ELR (cell line): ENCODE data around the gene KATNB1.
"Not testable (repeated sequence)": the region's sequence is repeated elsewhere in the genome, so short reads cannot be mapped to it uniquely, and the experiment has no call there.

ENCODE experiments used
- DNase-seq: peaks from one replicate; pipeline ENCODE4 v3.0.0-alpha.2; 2015; ENCODE audit warnings: low read depth

The KATNB1 gene

DNA sequence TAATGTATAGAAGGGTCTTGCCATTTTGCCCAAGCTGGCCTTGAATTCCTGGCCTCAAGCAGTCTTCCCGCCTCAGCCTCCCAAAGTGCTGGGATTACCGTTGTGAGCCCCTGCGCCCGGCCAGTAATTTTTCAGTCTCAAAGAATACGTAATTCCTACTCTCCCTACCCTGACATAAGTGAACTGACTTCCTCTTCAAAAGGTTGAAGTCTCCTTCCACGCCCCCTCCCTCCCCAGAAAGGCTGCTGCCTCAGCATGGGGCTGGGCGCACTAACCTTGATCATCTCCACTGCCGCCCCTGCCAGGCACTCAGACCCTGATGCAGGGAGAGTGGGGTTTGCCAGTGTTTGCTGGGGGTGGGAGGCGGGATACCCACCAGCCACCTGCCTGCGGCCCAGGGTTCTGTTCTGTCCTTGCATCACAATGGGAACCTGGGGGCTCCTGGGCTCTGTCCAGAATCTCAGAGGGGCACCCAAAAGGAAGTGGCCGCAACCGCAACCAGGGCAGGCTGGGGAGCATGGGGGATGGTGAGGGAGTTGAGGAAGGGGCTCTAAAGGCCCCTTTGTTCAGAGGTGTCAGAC, 39.2 kb downstream of the KATNB1 start:
- no peak for DNase-seq

DNA sequence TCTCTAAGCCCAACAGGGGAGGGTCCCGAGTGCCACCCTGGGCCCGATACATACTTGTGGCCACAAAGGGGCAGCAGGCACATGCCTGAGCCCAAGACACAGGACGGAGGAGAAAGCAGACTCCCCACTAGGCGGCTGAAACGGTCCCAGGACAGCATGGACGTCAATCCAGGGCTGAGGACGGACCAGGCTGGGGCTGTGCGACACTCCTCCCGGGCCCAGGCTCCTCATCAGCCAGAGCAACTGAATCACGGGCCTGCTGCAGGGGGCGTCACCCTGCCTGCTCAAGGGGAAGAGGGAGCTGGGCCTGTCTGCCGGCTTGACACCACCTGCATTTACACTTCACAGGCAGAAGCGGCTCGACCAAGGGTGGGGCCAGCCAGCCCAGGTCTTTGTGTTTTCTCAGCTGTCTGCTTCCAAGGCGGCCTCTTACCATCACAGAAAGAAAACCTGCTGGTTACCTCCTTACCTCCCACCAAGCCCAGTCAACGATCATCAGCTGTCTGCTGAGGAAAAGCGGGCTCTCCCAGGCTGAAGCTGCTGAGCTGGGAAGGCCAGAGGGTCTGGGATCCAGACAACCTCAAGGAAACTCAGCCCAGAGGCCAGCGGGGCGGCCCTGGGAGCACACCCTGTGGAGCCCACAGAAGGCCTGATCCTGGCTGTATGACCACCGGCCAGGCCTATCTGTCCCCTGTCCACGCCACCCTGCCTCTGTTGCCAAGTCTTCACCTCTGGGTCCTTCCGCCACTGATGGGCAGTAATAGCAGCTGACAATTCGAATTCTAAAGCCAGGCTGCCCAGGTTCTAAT, 40.3 kb downstream of the KATNB1 start:
- peak; percentile 24 for DNase-seq

DNA sequence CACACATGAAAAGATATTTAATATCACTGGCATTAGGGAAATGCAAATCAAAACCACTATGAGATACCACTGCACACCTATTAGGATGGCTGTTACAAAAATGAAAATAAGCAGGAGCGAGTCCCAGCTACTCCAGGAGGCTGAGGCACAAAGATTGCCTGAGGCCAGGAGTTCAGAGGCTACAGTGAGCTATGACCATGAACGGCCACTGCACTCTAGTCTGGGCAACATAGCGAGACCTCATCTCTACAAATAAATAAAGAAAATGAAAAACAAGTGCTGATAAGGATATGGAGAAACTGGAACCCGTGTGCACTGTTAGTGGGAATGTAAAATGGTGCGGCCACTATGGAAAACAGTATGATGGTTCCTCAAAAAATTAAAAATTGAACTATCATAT, 43.1 kb downstream of the KATNB1 start:
- no peak for DNase-seq

DNA sequence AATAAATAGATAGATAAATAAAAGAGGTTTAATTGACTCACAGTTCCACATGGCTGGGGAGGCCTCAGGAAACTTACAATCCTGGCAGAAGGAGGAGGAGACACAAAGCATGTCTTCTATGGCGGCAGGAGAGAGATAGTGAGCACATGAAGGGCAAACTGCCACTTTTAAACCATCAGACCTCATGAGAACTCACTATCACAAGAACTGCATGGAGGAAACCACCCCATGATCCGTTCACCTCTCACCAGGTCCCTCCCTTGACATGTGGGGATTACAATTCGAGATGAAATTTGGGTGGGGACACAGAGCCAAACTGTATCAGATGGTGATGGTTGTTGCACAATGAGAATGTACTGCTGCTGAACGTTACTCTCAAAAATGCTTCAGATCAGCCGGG, 44.3 kb downstream of the KATNB1 start:
- DNase-seq = not testable (repeated sequence)

GRCh38 chr16:57781349-57781740, 45.8 kb downstream of the KATNB1 start:
- DNase-seq = no peak

DNA sequence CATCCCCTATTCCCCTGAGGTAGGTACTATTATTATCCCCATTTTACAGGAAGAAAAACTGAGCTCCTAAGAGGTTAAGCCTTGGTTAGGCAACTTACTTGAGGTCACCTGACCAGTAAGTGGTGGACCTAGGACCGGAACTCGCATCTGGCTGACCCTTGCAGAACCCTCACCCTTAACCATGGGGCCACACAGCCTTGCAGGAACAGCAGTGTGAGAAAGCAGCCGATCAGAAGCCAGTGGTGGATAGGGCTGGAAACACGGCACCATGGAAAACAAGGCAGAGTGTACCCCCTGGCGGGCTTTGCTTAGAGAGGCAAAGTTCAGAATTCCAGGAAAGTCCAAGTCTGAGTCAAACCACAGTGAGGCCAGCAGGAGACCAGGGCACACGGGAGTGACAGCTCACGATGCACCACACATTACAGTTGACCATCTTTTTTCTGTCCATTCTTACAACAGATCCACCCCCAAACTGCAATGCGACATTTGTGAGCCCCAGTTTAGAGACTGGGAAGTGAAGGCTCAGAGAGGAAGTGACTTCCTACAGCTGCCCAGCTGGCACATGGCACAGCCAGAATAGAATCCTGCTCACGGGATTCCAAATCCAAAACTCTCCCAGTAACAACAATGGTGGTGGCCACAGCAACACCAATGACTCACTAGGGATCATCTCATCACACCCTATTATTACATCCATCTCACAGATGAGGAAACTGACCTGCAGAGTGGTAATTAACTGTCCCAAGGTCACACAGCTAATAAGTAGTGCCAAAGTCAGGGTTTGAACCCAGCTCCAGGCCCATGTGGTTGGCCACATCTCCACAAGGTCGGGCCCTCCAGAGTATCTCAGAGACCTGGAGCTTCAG, 46.4 kb downstream of the KATNB1 start:
- peak; percentile 55 for DNase-seq

GRCh38 chr16:57782607-57783055, 47.1 kb downstream of the KATNB1 start:
- DNase-seq = not testable (repeated sequence)

- no peak for DNase-seq
Measured at GRCh38 chr16:57783116-57783515, 47.5 kb downstream of the KATNB1 start.

DNA sequence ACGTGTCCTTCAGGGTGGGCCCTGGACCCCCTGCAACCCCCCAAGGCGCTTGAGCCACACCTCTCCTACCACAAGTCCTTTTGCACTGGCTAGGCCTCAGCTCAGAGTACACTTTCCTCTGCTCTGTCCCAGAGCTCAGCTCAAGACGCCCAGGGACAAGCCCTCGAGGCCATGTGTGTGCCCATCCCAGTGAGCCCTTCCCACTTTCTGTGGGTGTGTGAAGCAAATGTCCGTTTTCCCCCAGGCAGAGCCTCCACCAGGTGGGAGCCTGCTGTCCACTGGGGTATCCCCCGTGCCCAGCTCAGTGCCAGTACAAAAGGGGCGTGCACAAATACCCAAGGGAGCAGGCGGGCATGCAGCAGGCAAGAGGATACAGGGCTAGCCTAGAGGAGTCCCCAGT, 48.3 kb downstream of the KATNB1 start:
- no peak for DNase-seq

DNA sequence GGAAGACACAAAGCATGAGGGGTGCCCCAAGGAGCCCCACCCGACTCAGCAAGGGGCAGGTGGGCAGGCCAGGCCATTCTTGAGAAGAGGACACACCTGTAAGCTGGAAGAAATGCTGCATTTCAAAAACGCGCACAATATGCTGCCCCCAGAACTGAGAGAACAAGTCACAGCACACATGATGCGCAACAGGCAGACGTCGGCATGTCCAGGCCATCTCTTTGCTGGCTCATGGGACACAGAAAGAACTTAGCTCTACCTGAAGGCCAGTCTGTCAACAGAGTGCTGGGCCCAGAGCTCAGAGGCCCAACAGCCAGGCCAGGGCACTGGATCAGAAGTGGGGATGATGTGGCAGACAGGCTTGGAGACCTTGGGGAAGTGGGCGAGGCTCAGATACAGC, 48.8 kb downstream of the KATNB1 start:
- DNase-seq = no peak

GRCh38 chr16:57785385-57785784, 49.8 kb downstream of the KATNB1 start:
- DNase-seq = no peak

DNA sequence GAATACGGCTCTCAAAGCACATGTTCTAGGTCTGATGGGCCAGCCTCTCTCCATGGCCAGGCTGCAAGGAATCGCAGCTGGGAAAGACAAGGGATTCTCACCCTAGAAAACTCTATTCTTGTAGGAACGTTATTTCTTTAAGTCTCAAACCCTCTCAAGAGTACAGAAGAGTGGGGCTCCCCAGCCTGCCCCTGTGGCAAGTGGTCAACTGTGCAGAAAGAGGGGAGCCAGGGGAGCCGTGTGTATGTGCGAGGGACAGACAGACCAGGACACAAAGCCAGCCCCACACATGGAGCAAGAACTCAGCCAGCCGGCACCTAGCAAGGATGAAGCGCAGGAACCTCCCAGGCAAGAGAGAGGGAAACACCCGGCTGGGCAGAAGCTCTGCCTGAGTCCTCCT, 50.4 kb downstream of the KATNB1 start:
- no peak for DNase-seq

DNA sequence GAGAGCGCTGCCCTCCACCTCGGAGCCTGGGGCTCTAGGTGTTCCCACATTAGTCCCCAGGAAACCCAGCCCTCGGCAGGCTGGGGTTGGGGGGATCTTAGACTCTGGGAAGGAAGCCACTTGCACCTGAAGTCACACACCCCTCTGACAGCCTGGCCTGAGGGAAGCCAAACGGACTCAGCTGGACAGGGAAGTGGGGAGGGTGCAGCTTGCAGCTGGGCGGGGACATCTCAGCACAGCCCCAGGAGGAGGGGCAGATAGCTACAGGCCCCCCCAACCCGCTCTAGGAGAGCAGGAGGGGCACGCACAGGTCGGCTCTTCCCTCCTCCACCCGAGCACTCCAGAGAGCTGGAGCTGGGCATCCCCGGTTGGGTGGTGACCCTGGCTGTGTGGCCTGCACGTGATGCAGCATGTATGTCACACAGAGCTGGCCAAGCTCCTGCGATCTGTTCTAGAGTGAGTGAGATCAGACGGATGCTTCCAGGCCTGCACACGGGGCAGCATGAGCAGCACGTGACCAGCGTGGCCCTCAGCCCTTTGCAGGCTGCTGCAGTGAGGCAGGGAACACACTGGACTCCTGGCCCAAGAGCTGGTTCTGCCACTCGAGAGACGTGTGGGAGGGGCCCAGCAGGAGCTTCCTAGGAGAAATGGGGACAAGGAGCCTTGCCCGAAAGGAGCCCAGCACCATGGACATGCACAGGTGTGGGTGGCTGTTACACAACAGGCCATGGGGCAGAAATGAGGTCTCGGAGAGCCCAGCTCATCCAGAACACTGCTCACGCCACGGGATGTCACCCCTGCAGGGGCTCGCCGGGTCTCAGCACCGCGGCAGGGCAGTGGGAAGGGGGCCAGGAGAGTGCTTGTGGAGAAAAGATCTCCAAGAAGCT, 51.3 kb downstream of the KATNB1 start:
- DNase-seq = no peak

DNA sequence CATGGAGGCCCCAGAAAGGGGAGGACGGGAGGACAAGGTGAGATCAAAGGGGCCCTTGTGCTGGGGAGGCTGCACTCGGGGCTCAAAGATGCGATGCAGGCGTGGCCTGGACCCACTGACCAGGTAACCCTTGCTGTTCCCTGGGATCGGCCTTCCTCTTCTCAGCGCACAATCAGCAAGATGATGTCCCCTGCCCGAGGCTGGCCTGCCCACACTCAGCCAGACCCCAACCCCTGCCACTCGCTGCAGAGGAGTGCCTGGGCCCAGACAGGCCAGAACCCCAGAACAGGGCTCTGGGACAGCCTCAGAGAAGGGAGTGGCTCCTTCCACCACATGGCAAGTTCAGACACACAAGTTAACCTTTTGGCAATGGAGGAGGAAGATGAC, 51.9 kb downstream of the KATNB1 start:
- no peak for DNase-seq

DNA sequence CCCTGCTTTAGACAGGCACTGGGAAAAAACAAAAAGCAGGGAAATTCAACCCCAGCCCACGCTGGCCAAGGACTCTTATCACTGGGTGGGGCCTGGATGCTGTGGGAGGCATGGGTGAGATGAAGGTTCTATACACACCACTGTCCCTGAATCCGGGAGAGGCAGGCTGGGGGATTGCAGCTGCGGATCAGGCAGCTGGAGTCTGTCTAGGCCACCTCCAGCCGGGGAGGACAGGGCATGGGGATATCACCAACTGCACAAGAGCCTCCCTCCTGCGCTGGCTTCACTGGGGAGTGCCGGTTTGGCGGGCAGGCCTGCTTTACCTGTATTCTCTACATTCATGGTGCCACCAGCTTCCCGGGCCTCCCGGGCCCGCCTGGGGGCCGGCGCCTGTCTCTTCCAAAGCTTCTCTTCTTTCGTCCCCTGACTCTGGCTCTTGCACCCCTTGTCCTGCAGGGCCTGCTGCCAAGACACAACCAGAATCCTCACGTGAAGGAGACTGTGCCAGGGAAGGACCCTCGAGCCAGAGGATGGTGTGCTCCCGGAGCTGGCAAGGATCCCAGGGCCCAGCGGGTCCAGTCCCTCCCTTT, 52.8 kb downstream of the KATNB1 start:
- no peak for DNase-seq

DNA sequence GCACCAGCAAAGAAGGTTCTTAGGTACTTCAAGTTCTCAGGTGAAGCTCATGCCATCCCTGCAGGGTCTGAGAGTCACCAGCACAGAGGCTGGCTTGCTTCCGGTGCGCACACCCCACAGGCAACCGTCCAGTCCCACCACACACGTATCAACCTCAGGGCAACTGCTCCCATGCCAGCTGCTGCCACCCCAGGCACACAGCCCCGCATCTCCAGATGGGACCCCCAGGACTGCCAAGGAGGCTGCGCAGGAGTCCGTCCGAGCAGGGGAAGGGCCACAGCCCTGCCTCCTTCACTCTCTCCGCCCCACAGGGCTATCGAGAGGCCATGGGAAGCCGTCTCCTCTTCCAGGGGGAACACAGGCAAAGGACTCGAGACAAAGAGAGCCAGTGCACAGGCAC, 53.4 kb downstream of the KATNB1 start:
- DNase-seq = no peak

GRCh38 chr16:57791195-57791892, 55.8 kb downstream of the KATNB1 start:
- DNase-seq = no peak

DNA sequence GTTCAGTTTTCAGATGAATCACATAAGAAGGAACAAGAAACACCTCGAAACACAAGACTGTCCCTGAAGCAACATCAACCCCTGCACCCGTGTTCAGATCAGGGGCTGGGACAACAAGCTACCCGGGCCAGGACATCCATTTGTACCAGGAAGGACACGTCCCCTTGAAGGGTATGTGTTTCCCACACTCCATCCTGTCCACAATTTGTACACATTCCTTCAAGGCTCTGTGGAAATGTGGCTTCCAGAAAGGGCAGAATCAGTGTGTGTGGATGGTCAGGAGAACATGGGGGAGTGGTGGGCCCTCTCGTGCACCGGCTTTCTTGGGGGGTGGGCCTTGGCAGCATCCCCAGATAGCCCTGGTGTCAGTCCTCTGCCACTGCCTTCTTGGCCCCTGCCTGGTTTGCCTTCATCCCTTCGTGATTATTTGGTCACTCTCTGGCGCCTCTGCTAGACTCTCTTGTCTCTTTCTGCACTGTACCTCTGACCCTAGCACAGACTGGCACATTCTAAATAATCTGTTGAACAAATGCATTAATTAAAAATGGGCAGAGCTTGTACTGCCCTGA, 56.4 kb downstream of the KATNB1 start:
- DNase-seq = no peak

DNA sequence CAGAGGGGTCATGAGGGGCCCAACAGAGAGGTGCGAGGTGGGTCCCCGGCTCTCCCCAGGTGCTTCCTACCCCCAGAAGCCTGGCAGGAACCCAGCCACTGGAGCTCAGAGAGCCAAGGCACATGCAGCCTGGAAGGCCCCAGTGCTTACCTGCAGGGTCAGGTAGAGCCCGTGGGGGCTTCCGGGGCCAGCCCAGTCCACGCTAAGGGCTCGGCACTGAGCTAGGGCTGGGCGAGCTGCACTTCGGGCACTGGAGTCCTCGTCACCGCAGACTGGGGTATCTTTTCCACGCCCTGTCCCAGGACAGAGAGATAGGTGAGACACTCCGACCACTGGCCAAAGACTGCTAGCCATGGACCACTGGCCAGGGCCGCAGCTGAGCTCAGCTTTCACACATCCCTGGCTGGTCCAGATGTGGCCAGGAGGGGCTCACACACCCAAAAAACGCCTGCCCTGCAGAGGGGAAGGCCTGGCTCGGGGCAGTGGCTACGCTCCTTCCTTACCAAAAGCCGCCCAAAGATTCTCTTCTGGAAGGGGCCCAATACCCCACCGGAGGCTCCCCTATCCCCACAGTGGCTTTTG, 59.4 kb downstream of the KATNB1 start:
- DNase-seq = no peak

- DNase-seq = peak; percentile 63
Measured at GRCh38 chr16:57795431-57795878, 59.9 kb downstream of the KATNB1 start.
